ENCODE results near the gene TSNAXIP1.

Gene TSNAXIP1

GRCh38 chr16:67806428-67807147 lies at the start of gene TSNAXIP1, which contains the start of gene RANBP10:
TSNAXIP1 (plus strand) TSS chr16:67806889; CDS start chr16:67807150, 261 bp downstream.
RANBP10 (minus strand) TSS chr16:67806560; CDS start chr16:67806536, 24 bp downstream.
- peak; percentile 99 for DNase-seq (ENCODE audit: low spot score)

DNA sequence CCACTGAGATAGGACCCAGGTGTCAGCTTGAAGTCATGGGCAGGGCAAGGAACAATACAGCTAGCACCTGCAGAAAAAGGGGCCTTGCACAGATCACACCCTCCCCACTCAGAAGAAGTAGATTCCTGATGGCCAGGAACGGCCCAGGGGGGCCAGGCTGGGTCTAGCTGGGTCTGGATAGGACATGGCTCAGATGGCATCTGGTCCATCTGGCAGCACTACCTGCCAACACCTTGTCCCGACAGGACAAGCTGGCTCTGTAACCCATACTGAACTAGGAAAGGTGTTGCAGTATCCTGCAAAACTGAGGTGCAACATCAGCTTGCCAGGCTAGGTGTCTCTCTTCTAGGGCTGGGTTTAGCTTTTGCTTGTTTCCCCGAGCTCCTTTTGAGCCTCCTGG lies 48.7 kb upstream of the TSNAXIP1 start:
- no peak for DNase-seq (ENCODE audit: low spot score)

GRCh38 chr16:67758966-67759365 lies 47.7 kb upstream of the TSNAXIP1 start:
- no peak for DNase-seq (ENCODE audit: low spot score)

GRCh38 chr16:67760206-67760955 lies 46.3 kb upstream of the TSNAXIP1 start:
- peak; percentile 93 for DNase-seq (ENCODE audit: low spot score)

DNA sequence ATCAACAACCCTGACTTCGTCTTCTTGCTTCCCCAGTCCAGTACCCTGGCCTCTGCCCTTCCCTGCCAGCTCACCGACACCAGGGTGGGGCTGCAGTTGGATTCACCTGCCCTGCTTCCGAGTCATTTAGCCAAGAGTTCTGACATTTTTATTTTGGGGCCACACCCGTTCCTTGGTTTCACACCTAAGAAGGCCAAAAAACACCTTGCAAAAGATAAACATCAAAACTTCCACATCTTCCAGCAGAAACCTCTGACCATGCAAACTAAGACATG lies 45.8 kb upstream of the TSNAXIP1 start:
- no peak for DNase-seq (ENCODE audit: low spot score)

- DNase-seq (ENCODE audit: low spot score): no peak
These were observed 44.8 kb upstream of the TSNAXIP1 start for GRCh38 chr16:67761924-67762323.

DNA sequence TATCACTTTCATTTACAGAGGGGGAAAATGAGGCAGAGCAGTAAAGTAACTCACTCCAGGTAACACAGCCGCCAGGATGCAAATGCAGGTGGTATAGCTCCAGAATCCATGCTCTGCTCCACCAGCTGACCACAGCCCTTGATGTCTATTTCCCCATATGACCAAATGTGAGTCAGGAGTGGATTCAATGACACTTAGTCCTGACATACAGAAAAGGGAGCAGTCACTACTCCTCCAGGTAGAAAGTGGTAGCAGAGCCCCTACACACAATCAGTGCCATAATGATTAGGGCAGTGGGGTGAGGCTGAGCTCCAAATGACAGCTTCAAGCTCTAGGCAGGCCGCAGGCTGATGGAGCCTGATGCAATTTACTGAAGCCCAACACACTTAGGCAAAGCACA lies 44.3 kb upstream of the TSNAXIP1 start:
- DNase-seq (ENCODE audit: low spot score): no peak

DNA sequence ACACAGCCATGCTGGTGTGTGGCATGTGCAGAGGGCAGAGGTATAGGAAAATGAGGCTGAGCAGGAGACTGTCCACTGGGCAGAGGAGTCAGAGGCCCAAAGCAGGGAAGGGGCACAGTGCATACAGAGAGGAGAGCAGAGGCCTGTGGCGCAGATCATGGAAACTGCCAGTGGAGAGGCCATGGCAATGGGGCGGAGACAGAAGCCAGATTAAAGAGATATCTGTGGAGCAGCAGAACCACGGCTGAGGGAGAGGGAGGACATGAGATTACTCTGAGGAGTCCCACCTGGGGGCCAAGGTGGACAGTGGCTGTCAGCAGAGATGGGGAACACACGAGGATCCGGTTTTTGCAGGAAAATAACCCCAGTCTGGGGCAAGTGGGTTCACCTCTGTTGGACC lies 43.6 kb upstream of the TSNAXIP1 start:
- peak; percentile 62 for DNase-seq (ENCODE audit: low spot score)

- peak; percentile 56 for DNase-seq (ENCODE audit: low spot score)
These were observed 42.5 kb upstream of the TSNAXIP1 start for GRCh38 chr16:67764158-67764667.

DNA sequence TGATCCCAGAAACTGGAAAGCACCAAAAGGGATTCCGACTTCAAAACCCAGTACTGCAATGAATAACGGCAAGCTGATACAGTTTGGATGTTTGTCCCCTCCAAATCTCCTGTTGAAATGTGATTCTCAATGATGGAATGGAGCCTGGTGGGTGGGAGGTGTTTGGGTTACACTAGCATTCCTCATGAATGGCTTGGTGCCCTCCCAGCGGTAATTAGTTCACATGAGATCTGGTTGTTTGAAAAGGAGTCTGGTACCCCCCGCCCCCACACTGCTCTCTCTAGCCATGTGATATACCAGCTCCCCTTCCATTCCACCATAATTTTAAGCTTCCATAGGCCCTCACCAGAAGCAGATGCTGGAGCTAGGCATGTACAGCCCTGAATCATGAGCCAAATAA lies 40.4 kb upstream of the TSNAXIP1 start:
- no peak for DNase-seq (ENCODE audit: low spot score)

DNA sequence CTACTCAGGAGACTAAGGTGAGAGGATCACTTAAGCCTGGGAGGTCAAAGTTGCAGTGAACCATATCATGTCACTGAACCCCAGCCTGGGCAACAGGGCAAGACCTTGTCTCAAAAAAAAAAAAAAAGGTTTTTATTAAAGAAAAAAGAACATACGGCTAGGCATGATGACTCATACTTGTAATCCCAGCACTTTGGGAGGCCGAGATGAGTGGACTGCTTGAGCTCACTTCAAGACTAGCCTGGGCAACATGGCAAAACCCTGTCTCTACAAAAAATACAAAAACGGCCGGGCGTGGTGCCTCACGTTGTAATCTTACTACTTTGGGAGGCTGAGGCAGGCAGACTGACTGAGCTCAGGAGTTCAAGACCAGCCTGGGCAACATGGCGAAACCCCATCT lies 38.7 kb upstream of the TSNAXIP1 start:
- DNase-seq (ENCODE audit: low spot score): peak; percentile 46

GRCh38 chr16:67770346-67770991 lies 36.2 kb upstream of the TSNAXIP1 start:
- DNase-seq (ENCODE audit: low spot score): no peak

- no peak for DNase-seq (ENCODE audit: low spot score)
These were observed 33.6 kb upstream of the TSNAXIP1 start for GRCh38 chr16:67773099-67773498.

GRCh38 chr16:67773569-67774456 lies 32.9 kb upstream of the TSNAXIP1 start:
- DNase-seq (ENCODE audit: low spot score): no peak

GRCh38 chr16:67774457-67774853 lies 32.2 kb upstream of the TSNAXIP1 start:
- DNase-seq (ENCODE audit: low spot score): no peak

DNA sequence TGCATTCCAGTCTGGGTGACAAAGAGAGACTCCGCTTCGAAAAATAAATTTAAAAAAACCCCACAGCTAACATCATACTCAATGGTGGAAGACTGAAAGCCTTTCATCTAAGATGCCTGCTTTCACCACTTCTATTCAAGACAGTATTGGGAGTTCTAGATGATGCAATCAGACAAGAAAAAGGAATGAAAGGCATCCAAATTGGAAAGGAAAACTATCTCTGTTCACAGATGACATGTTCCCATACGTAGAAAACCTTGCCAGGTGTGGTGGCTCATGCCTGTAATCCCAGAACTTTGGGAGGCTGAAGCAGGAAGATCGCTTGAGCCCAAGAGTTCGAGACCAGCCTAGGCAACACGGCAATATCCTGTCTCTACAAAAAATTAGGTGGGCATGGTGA lies 31.4 kb upstream of the TSNAXIP1 start:
- DNase-seq (ENCODE audit: low spot score): no peak

DNA sequence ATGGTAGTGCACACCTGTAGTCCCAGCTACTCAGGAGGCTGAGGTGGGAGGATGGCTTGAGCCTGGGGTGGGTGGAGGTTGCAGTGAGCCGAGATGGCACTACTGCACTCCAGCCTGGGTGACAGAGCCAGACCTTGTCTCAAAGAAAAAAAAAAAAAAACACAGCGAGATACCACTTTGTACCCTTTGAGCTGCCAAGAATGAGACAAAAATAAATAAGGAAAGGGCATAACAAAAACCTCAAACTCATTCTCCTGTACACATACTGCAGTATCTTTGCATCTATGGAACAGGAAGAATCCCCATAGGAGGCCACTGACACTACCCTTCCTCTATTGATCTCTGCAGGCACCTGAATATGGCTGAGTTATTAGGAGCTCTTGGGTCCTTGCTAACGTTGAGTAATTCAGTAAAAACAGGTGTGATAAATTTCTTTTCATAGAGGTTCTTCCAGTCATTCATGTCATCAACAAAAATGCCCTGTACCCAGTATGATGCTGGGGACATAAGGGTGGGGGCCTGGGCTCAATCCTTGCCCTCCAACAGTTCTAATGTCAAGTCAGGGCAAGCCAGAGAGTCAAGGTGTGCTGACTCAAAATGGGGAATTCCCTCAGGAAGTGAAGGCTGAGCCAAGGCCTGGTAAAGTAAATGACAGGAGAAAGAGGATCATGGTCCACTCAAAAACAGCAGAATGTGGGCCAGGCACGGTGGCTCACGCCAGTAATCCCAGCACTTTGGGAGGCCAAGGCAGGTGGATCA lies 27.3 kb upstream of the TSNAXIP1 start:
- no peak for DNase-seq (ENCODE audit: low spot score)

GRCh38 chr16:67780847-67781564 lies 25.7 kb upstream of the TSNAXIP1 start:
- peak; percentile 84 for DNase-seq (ENCODE audit: low spot score)

DNA sequence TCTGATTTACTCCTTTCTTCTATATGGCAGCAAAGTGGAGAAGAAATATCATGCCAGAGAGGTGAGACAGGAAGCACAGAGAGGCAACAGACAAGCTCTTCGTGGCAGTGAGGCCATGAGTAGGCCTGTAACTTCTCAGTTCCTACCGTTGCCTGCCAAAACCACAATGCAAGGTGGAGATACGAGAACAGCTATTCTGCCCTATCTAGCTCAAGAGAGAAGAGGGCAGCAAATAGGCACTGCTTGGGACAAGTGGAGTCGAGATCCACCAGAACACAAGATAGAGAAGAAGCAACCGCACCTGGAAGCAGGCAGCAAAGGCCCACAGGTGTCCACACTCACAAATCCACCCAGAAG lies 25.1 kb upstream of the TSNAXIP1 start:
- DNase-seq (ENCODE audit: low spot score): peak; percentile 75

DNA sequence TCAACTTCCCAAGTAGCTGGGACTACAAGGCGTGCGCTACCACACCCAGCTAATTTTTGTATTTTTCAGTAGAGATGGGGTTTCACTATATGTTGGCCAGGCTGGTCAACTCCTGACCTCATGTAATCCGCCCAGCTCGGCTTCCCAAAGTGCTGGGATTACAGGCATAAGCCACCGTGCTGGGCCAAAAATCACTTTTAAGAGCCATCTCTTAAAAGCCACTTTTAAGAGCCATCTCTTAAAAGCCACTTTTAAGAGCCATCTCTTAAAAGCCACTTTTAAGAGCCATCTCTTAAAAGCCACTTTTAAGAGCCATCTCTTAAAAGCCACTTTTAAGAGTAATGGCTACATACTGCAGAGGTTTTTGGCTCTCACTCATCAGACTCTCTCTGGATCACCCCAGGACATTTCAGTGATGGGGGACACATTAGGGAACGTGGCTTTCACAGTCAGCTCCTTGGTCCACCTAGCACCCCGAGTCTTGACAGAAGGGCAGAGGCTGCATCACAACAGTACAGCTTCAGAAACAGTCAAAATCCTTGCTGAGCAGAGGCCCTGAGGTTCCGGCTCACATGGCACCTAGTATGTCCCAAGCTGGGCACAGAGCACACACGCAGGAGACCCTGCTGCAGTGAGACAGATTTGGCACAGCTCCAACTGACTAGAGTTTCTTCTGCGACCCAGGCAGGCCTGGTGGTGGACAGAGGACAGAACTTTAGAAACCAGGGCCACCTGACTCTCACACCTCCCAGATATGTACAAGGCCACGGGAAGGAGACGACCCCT lies 23.9 kb upstream of the TSNAXIP1 start:
- DNase-seq (ENCODE audit: low spot score): peak; percentile 47
